ENCODE measurements around the gene CD52. TPM values are rescaled to one million over a fixed set of nuclear protein-coding genes. Genes with fewer than 3 reads are reported as not detected.

Gene CD52
- total RNA-seq, 1 experiment from 2014 or later = 2.0 TPM

GRCh38 chr1:26337206-26337535, 19.4 kb downstream of the CD52 start:
- Histone ChIP-seq H3K9ac (ENCODE audit: low read length) (peak overlapping the region; percentile 69), H3K27ac (ENCODE audit: low read depth, low read length) (peak overlapping the region; percentile 54; the same call in 1 of the 2 replicates), H3K4me3 (replicated peaks in 1 of 2; ENCODE audit: low read depth in 1 of 2, low read length in 2 of 2) (peak overlapping the region in 1 of 2 experiments; percentile 86; a peak in 1 of 4 replicates), H3K4me1 (ENCODE audit: control insufficient read depth in 1 of 2, insufficient read depth in 2 of 2, low read length in 2 of 2) (peaks cover 11 to 23% of the 10 kb centered on the region in 2 experiments), H3K9me3 (ENCODE audit: control insufficient read depth in 1 of 2, insufficient read depth in 1 of 2, low read depth in 1 of 2, low read length in 2 of 2) (no peaks in the 10 kb centered on the region), H3K27me3 (ENCODE audit: insufficient read depth, low read length) (no peaks in the 10 kb centered on the region), H3K79me2 (ENCODE audit: insufficient read depth, low read length) (no peaks in the 10 kb centered on the region), H3K36me3 (ENCODE audit: control insufficient read depth in 1 of 2, insufficient read depth in 2 of 2, low read length in 2 of 2) (no peaks in the 10 kb centered on the region; a peak in 1 of 4 replicates), H3K9me2 (ENCODE audit: insufficient read depth) (no peaks in the 10 kb centered on the region), H4K20me1 (ENCODE audit: insufficient read depth) (no peaks in the 10 kb centered on the region), H3K4me2 (ENCODE audit: low read length) (peak overlapping the region; percentile 99), H2AFZ (ENCODE audit: low read depth, low read length, poor library complexity, severe bottlenecking) (no peak overlapping the region)
- TF ChIP-seq SIN3A (IDR thresholded peaks at IDR 0.05; ENCODE audit: low read depth) (no peak), CEBPB (IDR thresholded peaks at IDR 0.05; ENCODE audit: low read depth) (no peak), ZFX (IDR thresholded peaks at IDR 0.05) (no peak), RAD21 (IDR thresholded peaks at IDR 0.05; ENCODE audit: low read depth) (no peak), SP1 (IDR thresholded peaks at IDR 0.05; ENCODE audit: low read depth) (no peak), SRF (IDR thresholded peaks at IDR 0.05; ENCODE audit: low read depth) (no peak), TCF7L2 (IDR thresholded peaks at IDR 0.05; ENCODE audit: borderline replicate concordance, extremely low read depth, insufficient read depth, insufficient read length) (no peak), ELF1 (IDR thresholded peaks at IDR 0.05; ENCODE audit: borderline replicate concordance, low read depth) (no peak), MAX (IDR thresholded peaks at IDR 0.05) (no peak), YY1 (IDR thresholded peaks at IDR 0.05; ENCODE audit: extremely low read depth, insufficient replicate concordance, low read depth, low read length) (no peak), EZH2 (IDR thresholded peaks at IDR 0.05) (no peak), EGR1 (IDR thresholded peaks at IDR 0.05; ENCODE audit: low read depth) (no peak), CTCF (IDR thresholded peaks at IDR 0.05 in 2 of 3, conservative IDR thresholded peaks at IDR 0.05 in 1 of 3; ENCODE audit: borderline replicate concordance in 1 of 3, insufficient read depth in 1 of 3, low read depth in 2 of 3, low read length in 2 of 3) (no peak), EZH2phosphoT487 (IDR thresholded peaks at IDR 0.05; ENCODE audit: borderline replicate concordance) (no peak), ATF3 (IDR thresholded peaks at IDR 0.05) (no peak), ZNF274 (IDR thresholded peaks at IDR 0.05; ENCODE audit: low read depth, low read length) (no peak), ZBTB33 (IDR thresholded peaks at IDR 0.05; ENCODE audit: extremely low read depth, insufficient replicate concordance, low read length) (no peak), POLR2AphosphoS5 (IDR thresholded peaks at IDR 0.05; ENCODE audit: low read depth, low read length) (no peak), CBX3 (IDR thresholded peaks at IDR 0.05; ENCODE audit: low read depth) (no peak)
- RAD21 ChIA-PET (ENCODE audit: low non-redundant PET in 1 of 2, low total read pairs in 2 of 2, uncharacterized antibody in 2 of 2, unreplicated experiment in 2 of 2) = no interaction called here
- ATAC-seq (no peak), DNase-seq (ENCODE audit: low read depth, low spot score) (no peak)
- POLR2A ChIA-PET = no interaction called here
- CTCF ChIA-PET = no interaction called here
- BruUV-seq (replicated peaks) = no TSS peak
- intact Hi-C loops (cut with micrococcal nuclease) = no loop called here
